ENCODE data around the gene TSTD1.

- TF ChIP-seq EZH2 (IDR thresholded peaks at IDR 0.05; ENCODE audit: insufficient read depth, poor library complexity, severe bottlenecking): no peak
- TF ChIP-seq EZH2phosphoT487 (IDR thresholded peaks at IDR 0.05; ENCODE audit: insufficient read depth, low read depth): no peak
These were observed 26.3 kb downstream of the TSTD1 start for GRCh38 chr1:161012420-161012819.
